GM18498 (cell line): ENCODE data around the gene SMG6.
"Not testable (repeated sequence)": the region's sequence is repeated elsewhere in the genome, so short reads cannot be mapped to it uniquely, and the experiment has no call there.

ENCODE experiments used
- ATAC-seq: cut with Tn5 transposase; IDR thresholded peaks from one replicate; pipeline ENCODE4 v1.9.1; 2021; ENCODE audit warnings: mild to moderate bottlenecking, moderate library complexity; ENCODE audit not compliant: unreplicated experiment

The SMG6 gene

GRCh38 chr17:2309338-2310154, 6.0 kb upstream of the SMG6 start:
- no peak for ATAC-seq

GRCh38 chr17:2304931-2305330, 1.3 kb upstream of the SMG6 start:
- ATAC-seq = no peak

GRCh38 chr17:2302778-2303203, 794 bp downstream of the SMG6 start:
- ATAC-seq = no peak

- ATAC-seq = no peak
These were observed 3.8 kb downstream of the SMG6 start for GRCh38 chr17:2299756-2300155.

GRCh38 chr17:2299136-2299535, 4.4 kb downstream of the SMG6 start:
- ATAC-seq = no peak

- ATAC-seq = no peak
These were observed 6.6 kb downstream of the SMG6 start for GRCh38 chr17:2297023-2297422.

- ATAC-seq = no peak
These were observed 8.0 kb downstream of the SMG6 start for GRCh38 chr17:2295575-2295974.

- no peak for ATAC-seq
These were observed 11.5 kb downstream of the SMG6 start for GRCh38 chr17:2292100-2292499.

- ATAC-seq = no peak
These were observed 13.6 kb downstream of the SMG6 start for GRCh38 chr17:2289878-2290478.

GRCh38 chr17:2283302-2283701, 20.3 kb downstream of the SMG6 start:
- no peak for ATAC-seq

GRCh38 chr17:2282297-2282873, 21.2 kb downstream of the SMG6 start:
- no peak for ATAC-seq

- ATAC-seq = no peak
These were observed 23.9 kb downstream of the SMG6 start for GRCh38 chr17:2279707-2280106.

GRCh38 chr17:2277429-2278170, 26.0 kb downstream of the SMG6 start:
- no peak for ATAC-seq

GRCh38 chr17:2275722-2276121, 27.9 kb downstream of the SMG6 start:
- no peak for ATAC-seq

- no peak for ATAC-seq
These were observed 29.2 kb downstream of the SMG6 start for GRCh38 chr17:2274414-2274813.

- no peak for ATAC-seq
These were observed 31.4 kb downstream of the SMG6 start for GRCh38 chr17:2271985-2272702.

- ATAC-seq = no peak
These were observed 36.2 kb downstream of the SMG6 start for GRCh38 chr17:2267354-2267753.

- ATAC-seq = peak; percentile 23
These were observed 36.7 kb downstream of the SMG6 start for GRCh38 chr17:2266865-2267228.

GRCh38 chr17:2266045-2266864, 37.3 kb downstream of the SMG6 start:
- ATAC-seq = peak; percentile 80

- ATAC-seq = not testable (repeated sequence)
These were observed 38.4 kb downstream of the SMG6 start for GRCh38 chr17:2265166-2265565.
